GM18907 (cell line): Measurements from ENCODE around the gene PLEKHH2.

Experiments
- ATAC-seq: cut with Tn5 transposase; IDR thresholded peaks from one replicate; pipeline ENCODE4 v1.9.1; 2021; ENCODE audit warnings: mild to moderate bottlenecking, moderate library complexity; ENCODE audit not compliant: unreplicated experiment

Gene PLEKHH2

GRCh38 chr2:43758739-43759138 lies 121.7 kb downstream of the PLEKHH2 start:
- no peak for ATAC-seq

- no peak for ATAC-seq
These were observed 122.1 kb downstream of the PLEKHH2 start for GRCh38 chr2:43759195-43759594.

GRCh38 chr2:43762286-43762685 lies 125.2 kb downstream of the PLEKHH2 start:
- no peak for ATAC-seq

GRCh38 chr2:43763091-43763490 lies 126.0 kb downstream of the PLEKHH2 start:
- no peak for ATAC-seq

GRCh38 chr2:43764086-43764705 lies 127.1 kb downstream of the PLEKHH2 start:
- no peak for ATAC-seq

GRCh38 chr2:43766006-43766405 lies 128.9 kb downstream of the PLEKHH2 start:
- no peak for ATAC-seq

- peak; percentile 98 for ATAC-seq
These were observed 137.0 kb downstream of the PLEKHH2 start, which contains the start of gene DYNC2LI1 for GRCh38 chr2:43773876-43774613. Gene DYNC2LI1 (plus strand): TSS chr2:43774039. CDS start chr2:43774139, 100 bp downstream.

GRCh38 chr2:43774617-43775016 lies 137.6 kb downstream of the PLEKHH2 start:
- ATAC-seq: no peak

GRCh38 chr2:43776324-43776723 lies 139.3 kb downstream of the PLEKHH2 start:
- ATAC-seq: no peak

- no peak for ATAC-seq
These were observed 140.4 kb downstream of the PLEKHH2 start for GRCh38 chr2:43777306-43777926.

GRCh38 chr2:43778233-43778632 lies 141.2 kb downstream of the PLEKHH2 start:
- ATAC-seq: no peak

- no peak for ATAC-seq
These were observed 150.8 kb downstream of the PLEKHH2 start for GRCh38 chr2:43787895-43788294.

- ATAC-seq: no peak
These were observed 151.6 kb downstream of the PLEKHH2 start for GRCh38 chr2:43788646-43789045.

GRCh38 chr2:43790147-43790546 lies 153.1 kb downstream of the PLEKHH2 start:
- no peak for ATAC-seq

GRCh38 chr2:43791035-43791765 lies 154.1 kb downstream of the PLEKHH2 start:
- ATAC-seq: no peak

GRCh38 chr2:43792653-43793052 lies 155.6 kb downstream of the PLEKHH2 start:
- peak; percentile 74 for ATAC-seq

GRCh38 chr2:43794956-43795355 lies 157.9 kb downstream of the PLEKHH2 start:
- no peak for ATAC-seq

GRCh38 chr2:43796206-43796605 lies 159.1 kb downstream of the PLEKHH2 start:
- ATAC-seq: no peak

- ATAC-seq: no peak
These were observed 161.2 kb downstream of the PLEKHH2 start for GRCh38 chr2:43798300-43798699.

GRCh38 chr2:43800894-43801293 lies 163.8 kb downstream of the PLEKHH2 start:
- ATAC-seq: no peak

GRCh38 chr2:43802135-43802534 lies 165.1 kb downstream of the PLEKHH2 start:
- ATAC-seq: no peak
